ENCODE measurements around the gene FANCL.
"Not testable (repeated sequence)": the region's sequence is repeated elsewhere in the genome, so short reads cannot be mapped to it uniquely, and the experiment has no call there.

GRCh38 chr2:58187022-58187421, 54.1 kb downstream of the FANCL start:
- TF ChIP-seq, protein P1, sequence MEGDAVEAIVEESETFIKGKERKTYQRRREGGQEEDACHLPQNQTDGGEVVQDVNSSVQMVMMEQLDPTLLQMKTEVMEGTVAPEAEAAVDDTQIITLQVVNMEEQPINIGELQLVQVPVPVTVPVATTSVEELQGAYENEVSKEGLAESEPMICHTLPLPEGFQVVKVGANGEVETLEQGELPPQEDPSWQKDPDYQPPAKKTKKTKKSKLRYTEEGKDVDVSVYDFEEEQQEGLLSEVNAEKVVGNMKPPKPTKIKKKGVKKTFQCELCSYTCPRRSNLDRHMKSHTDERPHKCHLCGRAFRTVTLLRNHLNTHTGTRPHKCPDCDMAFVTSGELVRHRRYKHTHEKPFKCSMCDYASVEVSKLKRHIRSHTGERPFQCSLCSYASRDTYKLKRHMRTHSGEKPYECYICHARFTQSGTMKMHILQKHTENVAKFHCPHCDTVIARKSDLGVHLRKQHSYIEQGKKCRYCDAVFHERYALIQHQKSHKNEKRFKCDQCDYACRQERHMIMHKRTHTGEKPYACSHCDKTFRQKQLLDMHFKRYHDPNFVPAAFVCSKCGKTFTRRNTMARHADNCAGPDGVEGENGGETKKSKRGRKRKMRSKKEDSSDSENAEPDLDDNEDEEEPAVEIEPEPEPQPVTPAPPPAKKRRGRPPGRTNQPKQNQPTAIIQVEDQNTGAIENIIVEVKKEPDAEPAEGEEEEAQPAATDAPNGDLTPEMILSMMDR (IDR thresholded peaks at IDR 0.05), result not testable (repeated sequence)
- TF ChIP-seq POLR2A, POLR2AphosphoS5 (IDR thresholded peaks at IDR 0.05): not testable (repeated sequence)
